ENCODE data around the gene ITGA8. TPM values are rescaled to one million over a fixed set of nuclear protein-coding genes. Genes with fewer than 3 reads are reported as not detected.

Gene ITGA8
- total and polyA plus RNA-seq, 7 experiments from 2014 or later, result not detected

GRCh38 chr10:15744217-15744865 lies 24.6 kb upstream of the ITGA8 start:
- ATAC-seq, result no peak
- Histone ChIP-seq H3K4me3 (ENCODE audit: low read length) (no peak overlapping the region), H3K9me3 (ENCODE audit: control insufficient read depth in 2 of 3, low read length in 3 of 3) (no peaks in the 10 kb centered on the region), H3K36me3 (ENCODE audit: control insufficient read depth in 2 of 3, insufficient read depth in 3 of 3, low read length in 3 of 3) (no peaks in the 10 kb centered on the region), H3K27ac (ENCODE audit: low read depth, low read length) (no peak overlapping the region), H3K27me3 (ENCODE audit: control insufficient read depth in 2 of 2, insufficient read depth in 2 of 2, low read length in 2 of 2) (no peaks in the 10 kb centered on the region), H3K4me1 (ENCODE audit: control insufficient read depth in 2 of 2, insufficient read depth in 2 of 2, low read length in 2 of 2) (no peaks in the 10 kb centered on the region)
- Mint-ChIP-seq H3K27ac (no peak overlapping the region), H3K27me3 (peaks cover 3 to 27% (median 12%) of the 10 kb centered on the region in 5 donors), H3K4me1 (no peaks in the 10 kb centered on the region), H3K4me3 (no peak overlapping the region), H3K36me3 (no peaks in the 10 kb centered on the region), H3K9me3 (peaks cover 0 to 1% (median 0%) of the 10 kb centered on the region in 11 donors)
- DNase-seq, result peak in 5 of 9 donors; percentile 3 to 27 (median 9)
- intact Hi-C loops (cut with micrococcal nuclease), result loop anchor here (2.0 to 5.0 kb wide), 2 partner anchors 310 to 312 kb away; no protein-coding TSS in a partner anchor
- ChIA-PET POLR2A (no interaction called here), CTCF (no interaction called here)

DNA sequence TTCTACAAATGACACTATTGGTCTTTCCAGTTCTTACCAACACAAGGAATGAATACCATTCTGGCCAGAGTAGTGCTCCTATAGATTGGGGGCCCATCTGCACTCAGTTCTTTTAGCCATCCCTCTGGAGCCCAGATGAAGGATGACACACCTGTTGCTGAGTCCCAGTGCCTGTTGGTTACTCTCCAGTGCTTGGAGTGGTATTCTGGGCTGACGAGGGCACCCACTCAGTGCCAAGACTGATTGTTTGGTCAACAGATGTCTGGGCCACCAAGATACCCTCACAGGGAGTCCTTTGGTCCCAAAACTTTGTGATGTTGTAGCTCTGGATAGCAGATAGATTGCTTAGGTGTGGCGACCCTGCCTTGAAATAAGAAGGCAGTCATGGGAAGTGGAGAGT lies 23.7 kb upstream of the ITGA8 start:
- Histone ChIP-seq H3K4me3 (ENCODE audit: low read length) (no peak overlapping the region), H3K27me3 (ENCODE audit: control insufficient read depth in 2 of 2, insufficient read depth in 2 of 2, low read length in 2 of 2) (no peaks in the 10 kb centered on the region), H3K9me3 (ENCODE audit: control insufficient read depth in 2 of 3, low read length in 3 of 3) (no peaks in the 10 kb centered on the region), H3K36me3 (ENCODE audit: control insufficient read depth in 2 of 3, insufficient read depth in 3 of 3, low read length in 3 of 3) (no peaks in the 10 kb centered on the region), H3K27ac (ENCODE audit: low read depth, low read length) (no peak overlapping the region), H3K4me1 (ENCODE audit: control insufficient read depth in 2 of 2, insufficient read depth in 2 of 2, low read length in 2 of 2) (no peaks in the 10 kb centered on the region)
- ATAC-seq (no peak), DNase-seq (no peak)
- Mint-ChIP-seq H3K4me1 (no peaks in the 10 kb centered on the region), H3K27me3 (peaks cover 3 to 29% (median 13%) of the 10 kb centered on the region in 5 donors), H3K4me3 (no peak overlapping the region), H3K27ac (no peak overlapping the region), H3K9me3 (no peaks in the 10 kb centered on the region), H3K36me3 (no peaks in the 10 kb centered on the region)
- intact Hi-C loops (cut with micrococcal nuclease), result loop anchor here in 1 of 2 donors (5.0 kb wide), 1 partner anchor 311 kb away; no protein-coding TSS in a partner anchor
- POLR2A ChIA-PET, result no interaction called here
- CTCF ChIA-PET, result no interaction called here

DNA sequence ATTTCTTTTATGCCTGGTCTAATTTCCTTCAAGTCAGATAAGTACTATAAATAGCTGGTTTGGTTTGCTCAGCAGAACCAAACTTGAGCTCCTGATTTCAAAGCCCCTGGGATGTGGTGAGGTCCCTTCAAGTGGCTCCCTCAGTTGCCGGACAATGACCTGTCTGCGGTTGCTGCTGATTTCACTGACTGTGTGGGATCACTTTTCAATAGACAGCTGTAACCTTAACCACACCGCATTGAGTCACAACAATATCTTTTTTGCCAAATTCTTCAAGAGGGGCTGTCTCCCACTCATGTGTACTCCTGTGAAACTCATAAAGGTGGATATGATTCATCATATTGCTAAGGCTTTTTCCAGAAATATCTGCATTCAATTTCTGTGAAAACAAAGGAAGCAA lies 23.1 kb upstream of the ITGA8 start:
- Mint-ChIP-seq H3K27ac (peak overlapping the region in 1 of 9 donors; percentile 39), H3K36me3 (no peaks in the 10 kb centered on the region), H3K4me1 (no peaks in the 10 kb centered on the region), H3K4me3 (no peak overlapping the region), H3K9me3 (no peaks in the 10 kb centered on the region), H3K27me3 (peaks cover 3 to 25% (median 13%) of the 10 kb centered on the region in 5 donors)
- ChIA-PET CTCF (no interaction called here), POLR2A (no interaction called here)
- DNase-seq, result no peak
- Histone ChIP-seq H3K4me3 (ENCODE audit: low read length) (no peak overlapping the region), H3K9me3 (ENCODE audit: control insufficient read depth in 2 of 3, low read length in 3 of 3) (no peaks in the 10 kb centered on the region), H3K4me1 (ENCODE audit: control insufficient read depth in 2 of 2, insufficient read depth in 2 of 2, low read length in 2 of 2) (no peaks in the 10 kb centered on the region), H3K27ac (ENCODE audit: low read depth, low read length) (no peak overlapping the region), H3K36me3 (ENCODE audit: control insufficient read depth in 2 of 3, insufficient read depth in 3 of 3, low read length in 3 of 3) (no peaks in the 10 kb centered on the region), H3K27me3 (ENCODE audit: control insufficient read depth in 2 of 2, insufficient read depth in 2 of 2, low read length in 2 of 2) (no peaks in the 10 kb centered on the region)
- no peak for ATAC-seq
- intact Hi-C loops (cut with micrococcal nuclease), result loop anchor here in 1 of 2 donors (5.0 kb wide), 1 partner anchor 311 kb away; no protein-coding TSS in a partner anchor

DNA sequence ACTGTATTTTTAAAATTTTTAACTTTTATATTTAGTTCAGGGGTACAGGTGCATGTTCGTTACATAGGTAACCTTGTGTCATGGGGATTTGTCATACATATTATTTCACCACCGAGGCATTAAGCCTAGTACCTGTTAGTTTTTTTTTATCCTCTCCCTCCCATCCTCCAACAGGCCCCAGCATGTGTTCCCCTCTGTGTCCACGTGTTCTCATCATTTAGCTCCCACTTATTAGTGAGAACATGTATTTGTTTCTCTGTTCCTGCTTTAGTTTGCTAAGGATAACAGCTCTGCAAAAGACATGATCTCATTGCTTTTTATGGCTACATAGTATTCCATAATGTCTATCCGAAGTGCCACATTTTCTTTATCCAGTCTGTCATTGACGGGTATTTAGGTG lies 22.4 kb upstream of the ITGA8 start:
- intact Hi-C loops (cut with micrococcal nuclease), result loop anchor here in 1 of 2 donors (5.0 kb wide), 1 partner anchor 310 kb away; no protein-coding TSS in a partner anchor
- H3K36me3 Mint-ChIP-seq, result no peaks in the 10 kb centered on the region
- POLR2A ChIA-PET, result no interaction called here

DNA sequence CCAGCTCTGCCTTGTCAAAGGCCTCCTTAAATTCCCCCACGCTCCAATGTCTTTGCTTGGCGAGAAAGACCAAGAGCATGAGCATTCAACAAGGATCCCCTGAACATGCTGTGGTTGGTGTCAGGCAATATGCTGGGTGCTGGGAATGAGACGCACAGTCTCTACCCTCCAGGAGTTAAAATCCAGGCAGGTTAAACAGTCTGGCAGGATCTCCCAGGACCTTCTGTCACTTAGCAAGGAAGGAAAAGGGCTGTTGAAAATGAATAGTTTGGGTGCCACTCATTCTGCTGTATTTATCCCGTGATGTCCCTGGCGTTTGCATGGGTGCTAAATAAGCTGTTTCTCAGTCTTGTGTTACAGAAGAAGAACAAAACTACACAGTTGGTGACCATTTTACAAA lies 21.9 kb upstream of the ITGA8 start:
- Mint-ChIP-seq H3K4me3 (no peak overlapping the region), H3K4me1 (no peaks in the 10 kb centered on the region), H3K9me3 (no peaks in the 10 kb centered on the region), H3K36me3 (no peaks in the 10 kb centered on the region), H3K27me3 (peaks cover 2 to 19% (median 10%) of the 10 kb centered on the region in 5 donors), H3K27ac (no peak overlapping the region)
- H3K4me1 ChIP-seq (ENCODE audit: control insufficient read depth in 2 of 2, insufficient read depth in 2 of 2, low read length in 2 of 2), result no peaks in the 10 kb centered on the region
- H3K36me3 ChIP-seq (ENCODE audit: control insufficient read depth in 2 of 3, insufficient read depth in 3 of 3, low read length in 3 of 3), result no peaks in the 10 kb centered on the region
- H3K27ac ChIP-seq (ENCODE audit: low read depth, low read length), result no peak overlapping the region
- H3K4me3 ChIP-seq (ENCODE audit: low read length), result no peak overlapping the region
- no peaks in the 10 kb centered on the region for H3K27me3 ChIP-seq (ENCODE audit: control insufficient read depth in 2 of 2, insufficient read depth in 2 of 2, low read length in 2 of 2)
- POLR2A ChIA-PET, result no interaction called here
- CTCF ChIA-PET, result interaction anchor here (0.7 kb wide), 1 partner anchor 117 kb away, joined by 3 read pairs; no protein-coding TSS in a partner anchor
- no peaks in the 10 kb centered on the region for H3K9me3 ChIP-seq (ENCODE audit: control insufficient read depth in 2 of 3, low read length in 3 of 3)
- ATAC-seq (no peak), DNase-seq (no peak)
- intact Hi-C loops (cut with micrococcal nuclease), result loop anchor here in 1 of 2 donors (5.0 kb wide), 1 partner anchor 309 kb away; no protein-coding TSS in a partner anchor

More for the DNA sequence above, 22.4 kb upstream of the ITGA8 start:
- no peak overlapping the region for H3K27ac Mint-ChIP-seq
- Histone ChIP-seq H3K9me3 (ENCODE audit: control insufficient read depth in 2 of 3, low read length in 3 of 3) (no peaks in the 10 kb centered on the region), H3K27me3 (ENCODE audit: control insufficient read depth in 2 of 2, insufficient read depth in 2 of 2, low read length in 2 of 2) (no peaks in the 10 kb centered on the region), H3K36me3 (ENCODE audit: control insufficient read depth in 2 of 3, insufficient read depth in 3 of 3, low read length in 3 of 3) (no peaks in the 10 kb centered on the region), H3K4me1 (ENCODE audit: control insufficient read depth in 2 of 2, insufficient read depth in 2 of 2, low read length in 2 of 2) (no peaks in the 10 kb centered on the region), H3K27ac (ENCODE audit: low read depth, low read length) (no peak overlapping the region), H3K4me3 (ENCODE audit: low read length) (no peak overlapping the region)
- no peak overlapping the region for H3K4me3 Mint-ChIP-seq
- no peak for ATAC-seq
- DNase-seq, result no peak
- CTCF ChIA-PET, result no interaction called here
- H3K9me3 Mint-ChIP-seq, result no peaks in the 10 kb centered on the region
- no peaks in the 10 kb centered on the region for H3K4me1 Mint-ChIP-seq
- H3K27me3 Mint-ChIP-seq, result peaks cover 3 to 24% (median 14%) of the 10 kb centered on the region in 5 donors

DNA sequence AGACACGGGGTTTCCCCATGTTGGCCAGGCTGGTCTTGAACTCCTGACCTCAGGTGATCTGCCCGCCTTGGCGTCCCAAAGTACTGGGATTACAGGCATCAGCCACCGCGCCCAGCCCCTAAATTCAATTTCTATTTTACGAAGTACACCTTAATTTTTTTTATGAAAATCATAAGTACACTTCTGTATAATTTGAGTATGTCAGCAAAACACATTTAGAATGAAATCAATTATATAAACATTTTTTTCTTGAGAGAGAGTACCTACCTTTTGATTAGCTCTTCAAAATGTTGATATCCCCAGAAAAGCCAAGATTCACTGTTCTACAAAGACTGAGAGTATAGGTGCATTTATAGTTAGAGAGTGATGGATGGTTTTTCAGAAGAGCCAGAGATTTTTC lies 20.5 kb upstream of the ITGA8 start:
- Mint-ChIP-seq H3K27ac (no peak overlapping the region), H3K36me3 (no peaks in the 10 kb centered on the region), H3K4me3 (no peak overlapping the region), H3K9me3 (peaks cover 0 to 4% (median 0%) of the 10 kb centered on the region in 11 donors), H3K27me3 (peaks cover 0 to 26% (median 18%) of the 10 kb centered on the region in 5 donors), H3K4me1 (no peaks in the 10 kb centered on the region)
- POLR2A ChIA-PET, result interaction anchor here (0.7 kb wide), 1 partner anchor 562 kb away, joined by 5 read pairs; no protein-coding TSS in a partner anchor
- no peak overlapping the region for H3K4me3 ChIP-seq (ENCODE audit: low read length)
- no peaks in the 10 kb centered on the region for H3K27me3 ChIP-seq (ENCODE audit: control insufficient read depth in 2 of 2, insufficient read depth in 2 of 2, low read length in 2 of 2)
- intact Hi-C loops (cut with micrococcal nuclease), result loop anchor here in 1 of 2 donors (5.0 kb wide), 1 partner anchor 308 kb away; no protein-coding TSS in a partner anchor
- no peaks in the 10 kb centered on the region for H3K36me3 ChIP-seq (ENCODE audit: control insufficient read depth in 2 of 3, insufficient read depth in 3 of 3, low read length in 3 of 3)
- H3K9me3 ChIP-seq (ENCODE audit: control insufficient read depth in 2 of 3, low read length in 3 of 3), result no peaks in the 10 kb centered on the region
- CTCF ChIA-PET, result no interaction called here
- ATAC-seq (no peak), DNase-seq (no peak)
- no peaks in the 10 kb centered on the region for H3K4me1 ChIP-seq (ENCODE audit: control insufficient read depth in 2 of 2, insufficient read depth in 2 of 2, low read length in 2 of 2)
- no peak overlapping the region for H3K27ac ChIP-seq (ENCODE audit: low read depth, low read length)
